HG02571 (cell line): Measurements from ENCODE around the gene OVAAL.
"Not testable (repeated sequence)": the region's sequence is repeated elsewhere in the genome, so short reads cannot be mapped to it uniquely, and the experiment has no call there.

Experiments used
- ATAC-seq: cut with Tn5 transposase; IDR thresholded peaks from one replicate; pipeline ENCODE4 v1.9.1; 2021; ENCODE audit warnings: mild to moderate bottlenecking, moderate library complexity; ENCODE audit not compliant: unreplicated experiment

Gene OVAAL

DNA sequence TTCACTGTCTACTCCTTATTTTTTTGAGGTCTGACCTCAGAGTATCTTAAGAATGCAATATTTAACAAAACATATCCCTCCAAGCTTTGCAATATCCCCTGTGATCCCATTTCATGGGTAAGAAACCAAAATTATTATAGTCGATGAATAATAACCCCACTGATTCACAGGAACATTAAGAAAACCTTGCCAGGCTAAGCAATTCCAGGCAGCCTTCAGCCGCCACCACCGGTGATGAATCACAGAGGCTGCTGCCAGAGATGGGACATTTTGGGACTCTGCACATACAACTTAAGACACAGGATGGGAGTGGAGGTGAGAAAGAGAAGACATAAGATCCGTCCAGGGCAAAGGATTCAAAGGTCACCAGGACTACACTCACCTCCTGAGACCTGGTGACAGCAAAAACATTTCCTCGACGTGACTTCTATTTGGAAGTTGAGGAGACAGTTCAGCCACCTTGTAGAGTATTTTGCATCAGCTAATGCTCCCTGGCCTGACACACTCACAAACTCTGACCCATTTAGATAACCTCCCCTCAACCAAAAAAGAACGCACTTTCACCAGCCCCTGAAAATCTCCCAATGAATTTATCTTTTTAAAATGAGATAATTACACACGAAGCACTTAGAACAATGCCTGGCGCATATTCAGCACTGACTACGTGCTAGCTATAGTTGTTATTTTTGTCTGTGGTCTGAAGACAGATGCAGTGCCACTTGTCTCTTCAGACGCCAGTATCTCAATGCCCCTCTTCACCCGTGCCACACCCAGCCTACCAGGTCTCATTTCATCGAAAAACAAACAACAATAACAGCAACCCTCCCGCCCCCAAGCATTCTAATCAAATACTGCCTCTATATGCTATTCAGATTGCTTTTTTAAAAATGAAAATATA is 17.8 kb upstream of the OVAAL start:
- ATAC-seq: no peak

- ATAC-seq: no peak
These were observed 16.5 kb upstream of the OVAAL start for GRCh38 chr1:180542113-180542837.

- no peak for ATAC-seq
These were observed 16.0 kb upstream of the OVAAL start for GRCh38 chr1:180542838-180543145.

- ATAC-seq: no peak
These were observed 14.7 kb upstream of the OVAAL start for GRCh38 chr1:180544050-180544449.

- ATAC-seq: no peak
These were observed 12.8 kb upstream of the OVAAL start for GRCh38 chr1:180545991-180546390.

DNA sequence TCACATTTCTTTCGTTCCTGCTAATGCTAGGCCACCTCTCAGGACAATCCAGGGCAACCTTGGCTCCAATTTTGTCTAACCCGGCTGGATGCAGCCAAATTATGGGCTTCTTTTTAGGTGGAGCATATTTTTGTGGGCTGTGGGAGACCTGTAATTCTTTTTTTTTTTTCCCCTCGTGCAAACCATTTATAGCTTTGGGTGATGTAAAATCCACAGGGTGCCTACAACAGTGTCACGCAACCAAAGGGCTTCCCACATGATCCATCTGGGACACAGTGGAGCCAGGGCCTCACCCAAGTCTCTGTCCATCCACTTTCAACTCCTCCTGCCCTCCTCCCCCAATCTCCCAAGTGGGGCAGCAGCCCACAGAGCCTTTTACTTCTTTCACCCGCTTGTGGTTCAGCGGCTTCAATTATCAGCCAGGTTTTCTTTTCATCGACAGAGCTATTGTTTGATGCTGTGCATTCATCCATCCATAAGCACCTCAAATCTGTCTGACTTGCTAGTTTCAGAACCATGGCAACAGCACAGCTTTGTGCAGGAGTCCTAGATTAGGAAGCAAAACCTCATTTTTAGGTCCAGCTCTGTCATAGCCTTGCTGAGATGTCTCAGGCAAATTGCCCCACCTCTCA is 10.0 kb upstream of the OVAAL start:
- ATAC-seq: no peak

- ATAC-seq: not testable (repeated sequence)
These were observed 9.0 kb upstream of the OVAAL start for GRCh38 chr1:180549770-180550169.

DNA sequence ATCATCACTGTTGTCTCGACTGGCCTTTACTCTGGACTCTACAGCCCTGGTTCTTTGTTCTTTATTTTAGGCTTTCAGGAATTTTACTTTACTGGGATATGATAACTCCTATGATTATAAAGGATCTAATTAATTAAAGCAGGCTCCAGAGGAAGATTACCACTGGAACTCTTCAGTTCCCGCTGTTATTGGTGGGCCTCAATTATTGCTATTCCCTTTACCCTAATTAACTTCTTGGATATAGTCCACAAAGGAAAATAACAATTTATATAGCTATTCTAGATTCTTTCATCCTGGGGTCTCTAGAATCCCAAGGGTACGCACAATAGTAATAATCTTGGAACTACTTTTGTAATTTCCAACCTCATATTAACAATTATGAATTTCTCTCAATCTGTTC is 8.5 kb upstream of the OVAAL start:
- no peak for ATAC-seq

DNA sequence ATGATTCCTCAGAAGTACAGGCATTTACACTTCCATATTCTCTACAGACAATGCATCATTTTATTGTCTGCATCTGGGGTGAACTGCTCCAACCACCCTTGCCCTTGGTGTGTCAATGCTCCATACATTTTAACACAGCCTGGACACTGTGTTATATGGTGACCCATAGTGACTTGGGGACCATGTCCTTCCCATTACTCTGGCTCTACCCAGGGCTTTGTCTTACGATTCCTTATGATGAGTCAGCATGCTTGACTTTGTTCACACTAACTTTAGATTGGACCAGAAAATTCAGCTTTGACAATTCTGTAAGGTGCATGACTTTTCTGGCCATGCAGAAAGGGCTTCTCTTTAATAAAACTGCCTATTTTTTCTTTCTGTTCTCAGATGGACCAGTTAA is 6.8 kb upstream of the OVAAL start:
- no peak for ATAC-seq

DNA sequence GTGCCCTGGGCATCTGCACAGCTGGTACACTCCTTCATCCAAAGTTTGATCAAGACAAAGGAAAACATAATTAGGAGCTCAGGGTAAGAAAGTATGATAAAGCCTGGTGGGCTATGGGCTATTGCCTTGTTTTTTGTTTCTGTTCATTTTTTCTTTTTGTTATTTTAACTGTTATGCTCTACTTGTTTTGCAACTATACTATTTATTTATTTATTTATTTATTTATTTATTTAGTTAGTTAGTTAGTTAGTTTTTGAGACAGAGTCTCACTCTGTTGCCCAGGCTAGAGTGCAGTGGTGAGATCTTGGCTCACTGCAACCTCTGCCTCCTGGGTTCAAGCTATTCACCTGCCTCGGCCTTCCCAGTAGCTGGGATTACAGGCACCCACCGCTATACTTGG is 5.7 kb upstream of the OVAAL start:
- ATAC-seq: not testable (repeated sequence)

GRCh38 chr1:180555411-180555810 is 3.4 kb upstream of the OVAAL start:
- ATAC-seq: no peak

DNA sequence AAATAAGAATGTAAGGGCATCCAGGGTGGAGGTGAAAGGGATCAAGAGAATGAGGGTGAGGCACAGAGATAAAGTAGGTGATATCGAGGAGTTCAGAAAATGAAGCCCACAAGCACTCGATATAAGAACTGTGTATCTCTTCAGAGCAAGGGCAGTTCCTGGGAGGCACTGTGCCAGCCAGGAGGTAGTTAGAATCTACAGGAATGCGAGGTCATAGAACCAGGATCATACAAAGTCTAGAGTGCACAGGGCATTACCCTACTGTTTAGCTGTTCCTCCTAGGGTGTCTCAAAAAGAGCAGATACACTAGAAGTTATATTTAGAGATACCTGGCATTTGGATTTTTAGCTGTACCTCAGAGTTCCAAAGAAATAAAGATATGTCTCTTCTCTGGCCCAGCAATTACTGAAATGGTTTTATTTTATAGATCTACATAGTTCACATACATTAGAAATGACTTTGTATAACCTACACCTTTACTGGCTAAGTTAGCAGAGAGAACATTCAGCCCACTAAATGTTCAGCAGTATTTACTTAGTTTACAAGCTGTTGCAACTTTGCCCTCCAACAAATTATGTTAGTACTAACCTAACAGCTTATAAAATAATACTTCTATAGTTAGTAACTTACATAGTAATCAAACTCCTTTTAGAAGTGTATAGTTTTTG is 1.6 kb downstream of the OVAAL start:
- no peak for ATAC-seq

- ATAC-seq: no peak
These were observed 2.3 kb downstream of the OVAAL start for GRCh38 chr1:180560868-180561600.

DNA sequence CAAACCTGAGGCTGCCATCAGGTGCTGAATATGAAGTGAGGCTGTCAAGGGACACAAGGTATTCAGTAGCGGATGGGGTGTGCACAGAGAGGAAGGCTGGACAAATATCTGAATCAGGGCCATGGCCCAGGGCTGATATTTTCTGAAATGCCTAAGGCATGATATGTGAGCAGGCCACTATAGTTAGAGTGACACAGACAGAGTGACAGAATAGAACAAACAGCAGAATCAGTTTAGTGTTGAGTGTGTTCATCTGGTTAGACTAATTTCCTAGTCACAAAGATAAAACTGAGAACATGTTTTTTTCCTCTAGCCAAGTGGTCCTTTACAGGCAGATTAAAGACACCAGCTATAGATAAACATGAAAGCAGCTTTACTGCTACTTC is 3.9 kb downstream of the OVAAL start:
- ATAC-seq: no peak

- no peak for ATAC-seq
These were observed 4.5 kb downstream of the OVAAL start for GRCh38 chr1:180563026-180563827.

- ATAC-seq: no peak
These were observed 6.5 kb downstream of the OVAAL start for GRCh38 chr1:180565121-180565871.

DNA sequence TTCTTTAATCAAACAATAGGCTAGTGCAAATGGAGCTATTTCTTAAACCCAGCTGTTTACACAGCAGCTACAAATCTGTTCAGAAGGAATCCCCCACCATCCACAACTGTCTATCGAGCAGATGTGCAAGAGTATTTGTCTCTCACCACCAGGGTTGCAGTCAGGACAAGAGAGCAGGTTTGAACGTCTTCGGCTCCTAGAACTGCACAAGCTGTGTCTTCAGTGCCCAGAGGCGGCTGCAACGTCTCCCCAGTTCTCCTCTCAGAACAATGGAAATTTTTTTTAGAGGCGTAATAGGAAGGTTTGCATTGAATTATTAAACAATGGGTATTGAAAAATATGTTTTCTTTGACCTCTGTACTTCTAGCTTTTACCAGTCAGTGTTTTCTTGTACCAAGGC is 7.3 kb downstream of the OVAAL start:
- no peak for ATAC-seq

GRCh38 chr1:180566495-180566894 is 7.7 kb downstream of the OVAAL start:
- no peak for ATAC-seq

GRCh38 chr1:180567654-180568053 is 8.9 kb downstream of the OVAAL start:
- no peak for ATAC-seq
